Endodermal cell (in vitro differentiated cells): ENCODE measurements around the gene PPP2R2C. TPM values are rescaled to one million over a fixed set of nuclear protein-coding genes. Genes with fewer than 3 reads are reported as not detected.

ENCODE experiments used
- DNase-seq: peaks from one replicate; pipeline ENCODE4 v3.0.0-alpha.2; 2017
- H3K27ac ChIP-seq: 2 replicates; pipeline ENCODE4 v1.5.1; 2013; ENCODE audit warnings: mild to moderate bottlenecking, low read depth, low read length, moderate library complexity
- H3K27me3 ChIP-seq: 2 replicates; pipeline ENCODE4 v1.6.1; 2013; ENCODE audit warnings: mild to moderate bottlenecking, low read length, moderate library complexity; ENCODE audit not compliant: insufficient read depth, control insufficient read depth, poor library complexity, severe bottlenecking
- H3K36me3 ChIP-seq: 2 replicates; pipeline ENCODE4 v1.7.0; 2013; ENCODE audit warnings: mild to moderate bottlenecking, low read length, moderate library complexity; ENCODE audit not compliant: control insufficient read depth, insufficient read depth
- H3K4me1 ChIP-seq: one replicate; pipeline ENCODE4 v1.7.0; 2013; ENCODE audit warnings: low read length; ENCODE audit not compliant: control insufficient read depth, insufficient read depth
- H3K4me3 ChIP-seq: 2 replicates; pipeline ENCODE4 v1.5.1; 2013; ENCODE audit warnings: mild to moderate bottlenecking, low read length, moderate library complexity
- H3K9ac ChIP-seq: 2 replicates; pipeline ENCODE4 v1.6.1; 2013; ENCODE audit warnings: mild to moderate bottlenecking, low read length, moderate library complexity; ENCODE audit not compliant: poor library complexity, severe bottlenecking; ENCODE audit errors: extremely low read depth
- H3K9me3 ChIP-seq: 2 replicates; pipeline ENCODE4 v1.6.1; 2013; ENCODE audit warnings: mild to moderate bottlenecking, low read length, moderate library complexity; ENCODE audit not compliant: control insufficient read depth
- H3K27ac Mint-ChIP-seq: 2 replicates; pipeline ENCODE4 v1.8.0; 2020; ENCODE audit warnings: mixed read lengths
- H3K27me3 Mint-ChIP-seq: 2 replicates; pipeline ENCODE4 v1.8.0; 2021; ENCODE audit warnings: mild to moderate bottlenecking, mixed read lengths; ENCODE audit not compliant: insufficient read depth
- H3K36me3 Mint-ChIP-seq: 2 replicates; pipeline ENCODE4 v1.8.0; 2020; ENCODE audit warnings: low read depth, mixed read lengths
- H3K4me1 Mint-ChIP-seq: 2 replicates; pipeline ENCODE4 v1.8.0; 2020; ENCODE audit warnings: mixed read lengths
- H3K4me3 Mint-ChIP-seq: 2 replicates; pipeline ENCODE4 v1.8.0; 2020; ENCODE audit warnings: mild to moderate bottlenecking, moderate library complexity, mixed read lengths
- H3K9me3 Mint-ChIP-seq: 2 replicates; pipeline ENCODE4 v1.8.0; 2020; ENCODE audit warnings: mild to moderate bottlenecking, mixed read lengths
- CTCF ChIP-seq: fragments of 200-600 bp; sonication (generic); conservative IDR thresholded peaks from 2 replicates; pipeline ENCODE4 v1.5.0; 2021; ENCODE audit warnings: antibody characterized with exemption, mild to moderate bottlenecking
- WGBS, 2 experiments: methylation state at CpG; one replicate each; pipeline versions ENCODE4 v1.1.5 to v1.1.7; 2013; ENCODE audit warnings: missing lambda C conversion rate in 2 of 2, mixed read lengths in 1 of 2; ENCODE audit not compliant: insufficient coverage in 1 of 2, insufficient read length in 1 of 2; 5-methylcytosine and 5-hydroxymethylcytosine counted together
- total RNA-seq, 2 donors: library from RNA; stranded (reverse); fragmentation: NEBNext Ultra II Directional in 1 of 2; extraction: Animal tissue kit (Norgen Biotek cat#: 25700) in 1 of 2; gene quantifications; 2 replicates in 1 of 2; 3 replicates in 1 of 2; pipeline ENCODE4 v1.2.1, GENCODE V29; 2021

The PPP2R2C gene
- total RNA-seq, 2 donors from 2014 or later, result 4.4 to 19.2 TPM

- H3K27me3 Mint-ChIP-seq, result no peaks in the 10 kb centered on the region
- no peaks in the 10 kb centered on the region for H3K36me3 Mint-ChIP-seq
- no peak for DNase-seq
- H3K4me3 Mint-ChIP-seq, result no peak overlapping the region
- no peak overlapping the region for H3K9ac ChIP-seq
- TF ChIP-seq CTCF, result no peak
- H3K9me3 ChIP-seq, result no peaks in the 10 kb centered on the region
- H3K4me1 ChIP-seq, result no peaks in the 10 kb centered on the region
- H3K9me3 Mint-ChIP-seq, result no peaks in the 10 kb centered on the region
- no peak overlapping the region for H3K4me3 ChIP-seq
- no peak overlapping the region for H3K27ac ChIP-seq
- no peak overlapping the region for H3K27ac Mint-ChIP-seq
- WGBS, 2 experiments, result 93 to 100% methylated on average over 2 to 5 of the region's 5 CpGs
- no peaks in the 10 kb centered on the region for H3K27me3 ChIP-seq
- H3K4me1 Mint-ChIP-seq, result peaks cover 12% of the 10 kb centered on the region
- no peaks in the 10 kb centered on the region for H3K36me3 ChIP-seq
Observed at GRCh38 chr4:6495736-6496135, 23.3 kb upstream of the PPP2R2C start.

- no peaks in the 10 kb centered on the region for H3K36me3 ChIP-seq
- Mint-ChIP-seq H3K4me3 (no peak overlapping the region), H3K27ac (no peak overlapping the region), H3K4me1 (peaks cover 12% of the 10 kb centered on the region), H3K9me3 (no peaks in the 10 kb centered on the region), H3K27me3 (no peaks in the 10 kb centered on the region), H3K36me3 (no peaks in the 10 kb centered on the region)
- H3K9ac ChIP-seq, result no peak overlapping the region
- no peak for TF ChIP-seq CTCF
- no peak overlapping the region for H3K27ac ChIP-seq
- H3K27me3 ChIP-seq, result no peaks in the 10 kb centered on the region
- no peaks in the 10 kb centered on the region for H3K4me1 ChIP-seq
- no peak overlapping the region for H3K4me3 ChIP-seq
- no peaks in the 10 kb centered on the region for H3K9me3 ChIP-seq
- DNase-seq, result no peak
- WGBS, 2 experiments, result 93 to 100% methylated on average over 7 of the region's 7 CpGs
Observed at GRCh38 chr4:6495296-6495590, 22.8 kb upstream of the PPP2R2C start.

GRCh38 chr4:6494431-6495295, 22.2 kb upstream of the PPP2R2C start:
- no peak overlapping the region for H3K27ac Mint-ChIP-seq
- no peaks in the 10 kb centered on the region for H3K9me3 ChIP-seq
- WGBS, 2 experiments, result 79 to 86% methylated on average over 8 to 18 of the region's 18 CpGs

More at GRCh38 chr4:6494431-6495295, 22.2 kb upstream of the PPP2R2C start:
- no peak overlapping the region for H3K9ac ChIP-seq
- H3K4me3 Mint-ChIP-seq, result no peak overlapping the region
- H3K36me3 ChIP-seq, result no peaks in the 10 kb centered on the region
- no peaks in the 10 kb centered on the region for H3K4me1 ChIP-seq
- no peaks in the 10 kb centered on the region for H3K36me3 Mint-ChIP-seq
- DNase-seq, result no peak
- H3K27me3 Mint-ChIP-seq, result no peaks in the 10 kb centered on the region
- H3K27ac ChIP-seq, result no peak overlapping the region
- H3K9me3 Mint-ChIP-seq, result no peaks in the 10 kb centered on the region
- peaks cover 12% of the 10 kb centered on the region for H3K4me1 Mint-ChIP-seq
- TF ChIP-seq CTCF, result no peak
- H3K4me3 ChIP-seq, result no peak overlapping the region
- no peaks in the 10 kb centered on the region for H3K27me3 ChIP-seq
